GM18858 (cell line): Measurements from ENCODE around the gene COL11A2.
A peak's percentile ranks its signal among the peaks of the same experiment; 100 is the strongest.
"Not testable (repeated sequence)": the region's sequence is repeated elsewhere in the genome, so short reads cannot be mapped to it uniquely, and the experiment has no call there.

ENCODE experiments used
- ATAC-seq: cut with Tn5 transposase; IDR thresholded peaks from one replicate; pipeline ENCODE4 v1.9.1; 2021; ENCODE audit not compliant: unreplicated experiment

COL11A2 gene

DNA sequence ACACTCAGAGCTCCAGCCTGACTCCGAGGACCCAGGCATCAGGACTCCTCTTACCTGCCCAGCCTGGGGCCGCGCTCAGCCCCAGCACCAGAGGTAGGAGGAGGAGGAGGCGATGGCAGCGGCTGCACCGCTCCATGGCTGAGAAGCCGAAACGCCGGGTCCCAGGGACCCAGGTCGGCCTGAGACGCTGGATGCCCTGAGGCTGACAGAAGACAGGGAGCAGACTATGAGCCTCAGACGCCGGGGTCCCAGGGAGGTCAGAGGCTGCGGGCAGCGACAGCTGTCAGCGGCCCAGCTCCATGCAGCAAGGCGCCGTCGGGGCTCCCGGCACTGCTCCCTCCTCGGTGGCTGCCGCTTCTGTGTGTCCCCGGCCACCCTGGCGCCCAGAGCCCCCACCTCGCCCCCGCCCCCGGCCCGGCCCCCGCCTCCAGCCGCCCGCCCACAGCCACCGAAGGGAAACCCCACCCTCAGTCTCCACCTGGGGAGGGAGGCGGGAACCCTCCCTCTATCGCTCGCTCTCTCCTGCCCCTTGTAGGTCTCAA, at the start of gene COL11A2:
COL11A2 (minus strand) TSS at position 363 of the 542 bp plus-strand sequence; CDS start at position 136, 227 bp downstream.
- ATAC-seq = no peak

DNA sequence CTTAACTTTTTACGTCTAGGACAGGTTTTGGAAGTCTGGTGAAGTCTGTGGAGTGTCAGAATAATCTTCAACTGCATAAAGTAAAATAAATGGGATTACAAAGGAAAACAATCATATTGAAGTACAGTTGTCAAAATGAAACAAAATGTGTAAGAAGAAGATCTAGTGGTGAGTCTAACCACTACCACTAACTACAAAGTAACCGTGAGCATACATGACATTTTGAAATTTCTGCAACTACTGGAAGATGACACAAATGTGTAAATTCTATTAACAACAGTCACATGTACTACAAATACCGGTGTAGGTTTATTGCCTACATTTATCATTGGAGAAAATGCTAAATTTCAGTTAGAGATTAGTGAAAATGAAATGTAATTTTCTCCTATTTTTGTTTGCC, 49.7 kb upstream of the COL11A2 start:
- ATAC-seq = no peak

GRCh38 chr6:33237741-33238140, 45.5 kb upstream of the COL11A2 start:
- no peak for ATAC-seq

DNA sequence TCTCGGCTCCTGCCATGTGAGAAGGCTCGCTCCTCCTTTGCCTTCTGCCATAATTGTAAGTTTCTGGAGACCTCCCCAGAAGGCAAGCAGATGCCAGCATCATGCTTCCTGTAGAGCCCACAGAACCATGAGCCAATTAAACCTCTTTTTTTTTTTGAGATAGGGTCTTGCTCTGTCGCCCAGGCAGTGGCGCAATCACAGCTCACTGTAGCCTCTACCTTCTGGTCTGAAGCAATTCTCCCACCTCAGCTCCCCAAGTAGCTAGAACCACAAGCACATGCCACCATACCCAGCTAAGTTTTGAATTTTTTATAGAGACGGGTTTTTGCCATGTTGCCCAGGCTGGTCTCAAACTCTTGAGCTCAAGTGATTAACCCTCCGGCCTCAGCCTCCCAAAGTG, 44.6 kb upstream of the COL11A2 start:
- ATAC-seq = no peak

DNA sequence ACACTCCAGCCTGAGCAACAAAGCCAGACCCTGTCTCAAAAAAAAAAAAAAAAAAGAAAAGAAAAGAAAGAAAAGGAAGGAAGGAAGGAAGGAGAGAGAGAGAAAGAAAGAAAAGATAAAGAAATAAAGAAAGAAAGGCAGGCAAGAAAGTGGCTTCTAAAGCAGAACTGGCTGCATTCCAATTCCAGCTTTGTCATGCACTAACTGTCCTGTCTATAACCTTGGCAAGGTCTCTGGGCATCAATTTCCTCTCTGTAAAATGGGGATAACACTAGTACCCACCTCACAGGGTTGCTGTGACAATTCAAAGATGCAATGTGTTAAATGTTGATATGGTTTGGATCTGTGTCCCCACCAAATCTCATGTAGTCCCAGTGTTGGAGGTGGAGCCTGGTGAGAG, 44.1 kb upstream of the COL11A2 start:
- no peak for ATAC-seq

DNA sequence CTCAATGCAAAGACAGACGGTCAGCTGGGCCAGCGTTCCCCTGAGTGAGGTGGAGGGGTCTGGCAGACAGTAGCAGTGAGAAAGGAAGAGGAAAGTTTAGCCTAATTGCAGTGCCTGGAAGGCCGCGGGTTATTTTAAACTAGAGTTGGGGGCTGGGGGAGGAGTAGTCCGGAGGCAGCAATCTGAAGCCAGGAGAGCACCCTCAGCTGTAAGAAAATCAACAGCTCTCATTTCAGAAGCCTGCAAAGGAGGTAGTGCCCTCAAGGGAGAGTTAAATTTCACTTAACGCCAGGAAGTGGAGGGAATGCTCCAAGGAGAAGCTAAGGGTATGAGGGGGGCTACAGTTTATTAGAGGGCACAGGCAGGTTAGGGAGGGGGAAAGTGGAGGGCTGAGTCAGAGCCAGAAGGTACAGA, 43.0 kb upstream of the COL11A2 start:
- ATAC-seq = no peak

- ATAC-seq = not testable (repeated sequence)
Measured at GRCh38 chr6:33226503-33227120, 34.3 kb upstream of the COL11A2 start.

- no peak for ATAC-seq
Measured at GRCh38 chr6:33217681-33218080, 25.4 kb upstream of the COL11A2 start.

GRCh38 chr6:33217246-33217645, 25.0 kb upstream of the COL11A2 start:
- ATAC-seq = no peak

GRCh38 chr6:33216117-33216649, 23.9 kb upstream of the COL11A2 start:
- no peak for ATAC-seq

- ATAC-seq = no peak
Measured at GRCh38 chr6:33215271-33216116, 23.2 kb upstream of the COL11A2 start.

- no peak for ATAC-seq
Measured at GRCh38 chr6:33213989-33214335, 21.7 kb upstream of the COL11A2 start.

- no peak for ATAC-seq
Measured at GRCh38 chr6:33213166-33213988, 21.1 kb upstream of the COL11A2 start.

- ATAC-seq = no peak
Measured at GRCh38 chr6:33212857-33213165, 20.5 kb upstream of the COL11A2 start.

DNA sequence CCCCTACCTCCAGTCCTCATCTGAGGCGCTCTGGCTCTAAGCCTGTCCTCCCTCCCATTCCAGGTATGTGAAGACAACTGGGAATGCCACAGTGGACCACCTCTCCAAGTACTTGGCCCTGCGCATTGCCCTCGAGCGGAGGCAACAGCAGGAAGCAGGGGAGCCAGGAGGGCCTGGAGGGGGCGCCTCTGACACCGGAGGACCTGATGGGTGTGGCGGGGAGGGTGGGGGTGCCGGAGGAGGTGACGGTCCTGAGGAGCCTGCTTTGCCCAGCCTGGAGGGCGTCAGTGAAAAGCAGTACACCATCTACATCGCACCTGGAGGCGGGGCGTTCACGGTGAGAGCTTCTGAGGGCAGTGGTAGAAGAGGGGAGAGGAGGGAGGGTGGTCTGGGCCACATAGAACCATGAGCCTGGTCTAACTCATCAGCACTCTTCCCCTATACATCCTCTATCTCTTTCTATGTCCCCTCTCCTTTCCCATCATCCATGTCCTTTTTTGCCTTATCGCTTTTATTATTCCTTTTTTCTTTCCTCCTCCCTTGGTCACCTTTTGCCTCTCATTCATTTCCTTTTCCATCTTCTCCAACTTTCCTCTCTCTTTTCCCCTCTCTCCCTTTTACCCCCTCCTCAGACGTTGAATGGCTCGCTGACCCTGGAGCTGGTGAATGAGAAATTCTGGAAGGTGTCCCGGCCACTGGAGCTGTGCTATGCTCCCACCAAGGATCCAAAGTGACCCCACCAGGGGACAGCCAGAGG, 19.6 kb upstream of the COL11A2 start:
- ATAC-seq = no peak

GRCh38 chr6:33211136-33211535, 18.9 kb upstream of the COL11A2 start:
- no peak for ATAC-seq

DNA sequence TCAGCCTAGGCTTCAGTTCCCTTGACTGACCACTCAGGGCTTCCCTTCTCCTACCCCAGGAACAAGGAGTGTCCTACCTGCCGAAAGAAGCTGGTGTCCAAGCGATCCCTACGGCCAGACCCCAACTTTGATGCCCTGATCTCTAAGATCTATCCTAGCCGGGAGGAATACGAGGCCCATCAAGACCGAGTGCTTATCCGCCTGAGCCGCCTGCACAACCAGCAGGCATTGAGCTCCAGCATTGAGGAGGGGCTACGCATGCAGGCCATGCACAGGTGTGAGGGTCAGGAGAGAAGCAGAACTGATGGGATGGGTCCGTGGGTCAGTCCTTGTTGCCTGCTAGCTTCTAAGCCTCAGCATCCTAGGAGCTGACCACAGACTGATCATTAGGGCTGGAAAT, 17.6 kb upstream of the COL11A2 start:
- no peak for ATAC-seq

- peak; percentile 53 for ATAC-seq
Measured at GRCh38 chr6:33208091-33208967, 16.1 kb upstream of the COL11A2 start, which contains the start of gene RING1. Gene RING1 (plus strand): TSS chr6:33208500. CDS start chr6:33208823, 323 bp downstream.

DNA sequence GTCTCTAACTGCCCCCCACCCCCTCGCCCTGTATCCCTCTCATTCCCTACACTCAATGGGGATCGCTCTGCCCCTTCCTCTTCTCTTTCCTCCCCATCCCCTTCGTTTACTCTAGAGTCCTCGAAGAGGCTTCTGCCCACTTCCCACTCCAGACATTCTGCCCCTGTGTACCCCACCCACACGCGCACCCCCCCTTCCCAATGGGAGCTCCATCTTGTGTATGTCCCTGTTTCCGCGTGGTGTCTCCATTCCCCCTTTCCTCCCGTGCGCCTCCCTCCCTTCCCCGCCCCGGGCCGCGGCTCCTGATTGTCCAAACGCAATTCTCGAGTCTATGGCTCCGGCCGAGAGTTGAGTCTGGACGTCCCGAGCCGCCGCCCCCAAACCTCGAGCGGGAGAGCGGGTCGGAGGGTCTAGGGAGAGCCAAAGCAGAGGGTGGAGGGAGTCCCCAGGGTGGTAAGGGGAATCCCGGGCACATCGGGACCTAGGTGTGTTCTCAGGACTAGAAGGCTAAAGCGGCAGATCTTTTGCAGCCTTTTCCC, 15.4 kb upstream of the COL11A2 start:
- ATAC-seq = no peak
